ENCODE data around the gene COL8A1.
"Not testable (repeated sequence)": the region's sequence is repeated elsewhere in the genome, so short reads cannot be mapped to it uniquely, and the experiment has no call there.

The COL8A1 gene
- 0 to 0.07 reads per million in 2 donors for total RNA-seq

- DNase-seq = no peak
Observed at GRCh38 chr3:99638167-99638948, at the start of gene COL8A1. TSS of gene COL8A1 (plus strand) at chr3:99638594. CDS start at chr3:99790683, 152,089 bp downstream.

DNA sequence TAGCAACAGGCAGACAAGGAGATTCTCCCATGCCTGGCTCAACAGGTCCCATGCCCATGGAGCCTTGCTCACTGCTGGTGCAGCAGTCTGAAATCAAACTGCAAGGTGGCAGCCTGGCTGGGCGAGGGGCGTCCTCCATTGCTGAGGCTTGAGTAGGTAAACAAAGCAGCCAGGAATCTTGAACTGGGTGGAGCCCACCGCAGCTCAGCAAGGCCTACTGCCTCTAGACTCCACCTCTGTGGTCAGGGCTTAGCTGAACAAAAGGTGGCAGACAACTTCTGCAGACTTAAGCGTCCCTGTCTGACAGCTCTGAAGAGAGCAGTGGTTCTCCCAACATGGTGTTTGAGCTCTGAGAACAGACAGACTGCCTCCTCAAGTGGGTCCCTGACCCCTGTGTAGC lies 49.2 kb upstream of the COL8A1 start:
- DNase-seq = not testable (repeated sequence)

DNA sequence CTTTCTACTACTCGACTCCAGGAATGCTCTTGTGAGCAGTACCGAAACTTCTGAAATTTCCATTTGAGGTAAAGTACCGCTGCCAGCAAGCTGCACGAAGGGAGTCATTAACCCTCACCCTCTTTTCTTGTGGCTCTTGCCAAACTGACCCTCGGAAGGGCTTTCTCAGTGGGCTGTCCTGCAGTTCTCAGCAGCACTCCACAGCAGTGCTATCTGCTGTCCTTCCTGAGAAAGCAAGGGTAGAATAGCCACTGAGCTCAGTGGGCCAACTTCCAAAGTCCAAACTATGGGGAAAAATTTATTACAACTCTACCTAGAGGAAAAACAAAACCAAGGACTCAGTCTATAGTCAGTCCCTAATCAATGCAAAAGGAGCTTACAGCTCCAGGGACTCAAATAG lies 38.5 kb upstream of the COL8A1 start:
- no peak for DNase-seq

GRCh38 chr3:99601515-99601914 lies 36.9 kb upstream of the COL8A1 start:
- DNase-seq = no peak

DNA sequence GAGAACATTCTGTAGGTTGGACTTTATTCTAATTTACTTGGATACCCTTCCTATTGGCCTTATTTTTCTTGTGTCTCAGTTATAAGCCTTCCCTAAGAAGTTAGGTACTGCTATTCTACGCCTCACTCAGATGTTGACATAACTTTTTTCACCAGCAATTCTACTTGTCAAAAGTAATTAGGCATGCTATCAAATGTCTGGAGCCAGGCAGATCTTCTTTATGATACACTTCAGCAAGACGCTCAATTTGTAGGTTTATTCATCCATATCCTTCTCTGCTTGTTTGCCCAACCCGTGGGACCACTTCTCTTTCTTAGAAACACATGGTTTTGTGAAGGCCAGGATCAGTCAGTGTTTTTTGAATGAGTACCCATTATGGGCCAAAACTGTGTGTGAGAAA lies 36.2 kb upstream of the COL8A1 start:
- DNase-seq = no peak

DNA sequence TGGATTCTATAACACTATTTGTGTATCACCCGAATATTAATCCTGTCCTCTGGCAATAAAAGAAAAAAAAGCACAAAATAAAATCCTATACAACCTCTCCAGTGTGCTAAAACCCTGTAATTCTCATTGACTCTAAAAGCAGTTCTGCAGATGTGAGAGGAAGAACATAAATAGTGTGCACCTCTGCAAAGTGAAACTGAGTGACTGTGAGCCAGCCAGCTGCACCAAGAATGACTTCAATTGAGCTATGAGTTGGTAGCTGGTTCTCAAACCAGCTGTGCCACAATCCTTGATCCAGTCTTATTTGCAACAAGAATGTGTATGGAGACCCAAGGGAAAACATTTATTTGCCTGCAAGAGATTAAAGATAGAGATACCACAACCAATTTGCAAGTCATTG lies 31.2 kb upstream of the COL8A1 start:
- no peak for DNase-seq

GRCh38 chr3:99614768-99615167 lies 23.6 kb upstream of the COL8A1 start:
- DNase-seq = no peak

GRCh38 chr3:99620077-99620767 lies 18.2 kb upstream of the COL8A1 start:
- no peak for DNase-seq

DNA sequence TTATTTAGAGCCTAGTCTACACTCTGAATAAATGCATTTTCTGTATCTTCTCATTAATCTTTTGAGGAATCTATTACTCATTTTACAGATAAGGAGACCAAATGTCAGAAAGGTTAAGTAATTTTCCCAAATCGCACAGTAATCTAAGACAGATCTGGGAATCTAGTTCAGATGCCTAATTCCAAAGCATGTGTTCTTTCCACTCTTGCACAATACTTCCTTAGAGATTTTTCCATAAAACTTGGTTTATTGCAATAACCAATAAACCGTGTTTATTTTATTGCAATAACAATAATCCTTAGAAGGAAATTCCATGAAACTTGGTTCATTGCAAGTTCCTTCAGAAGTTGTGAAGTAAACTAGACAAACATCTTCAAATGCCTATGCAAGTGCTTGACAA lies 17.4 kb upstream of the COL8A1 start:
- DNase-seq = no peak

DNA sequence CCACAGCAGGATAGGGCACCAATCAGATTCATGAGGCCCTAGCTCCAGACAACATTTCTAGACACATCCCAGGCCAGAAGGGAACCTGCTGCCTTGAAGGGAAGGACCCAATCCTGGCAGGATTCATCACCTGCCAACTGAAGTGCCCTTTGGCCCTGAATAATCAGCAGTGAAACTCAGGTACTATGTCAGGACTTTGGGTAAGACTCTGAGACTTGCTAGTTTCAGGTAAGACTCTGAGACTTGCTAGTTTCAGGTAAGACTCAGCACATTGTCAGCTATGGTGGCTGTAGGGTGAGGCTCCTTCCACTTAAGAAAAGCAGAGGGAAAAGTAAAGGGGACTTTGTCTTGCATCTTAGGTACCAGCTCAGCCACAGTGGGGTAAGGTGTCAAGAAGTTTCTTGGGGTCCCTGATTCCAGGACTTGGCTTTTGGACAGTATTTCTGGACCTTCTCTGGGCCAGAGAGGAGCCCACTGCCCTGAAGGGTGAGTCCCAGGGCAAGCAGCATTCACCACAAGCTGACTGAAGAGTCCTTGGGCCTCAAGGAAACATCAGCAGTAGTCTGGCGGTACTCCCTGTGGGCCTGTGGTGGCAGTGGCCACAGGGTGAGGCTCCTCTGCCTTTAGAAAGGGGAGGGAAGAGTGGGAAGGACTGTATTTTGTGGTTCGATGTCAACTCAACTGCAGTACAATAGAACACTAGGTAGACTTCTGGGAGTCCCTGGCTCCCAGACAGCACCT lies 13.7 kb upstream of the COL8A1 start:
- no peak for DNase-seq

GRCh38 chr3:99625237-99625622 lies 13.2 kb upstream of the COL8A1 start:
- no peak for DNase-seq

GRCh38 chr3:99625643-99626416 lies 12.6 kb upstream of the COL8A1 start:
- DNase-seq = no peak

- DNase-seq = no peak
Observed at GRCh38 chr3:99626417-99626788, 12.0 kb upstream of the COL8A1 start.

DNA sequence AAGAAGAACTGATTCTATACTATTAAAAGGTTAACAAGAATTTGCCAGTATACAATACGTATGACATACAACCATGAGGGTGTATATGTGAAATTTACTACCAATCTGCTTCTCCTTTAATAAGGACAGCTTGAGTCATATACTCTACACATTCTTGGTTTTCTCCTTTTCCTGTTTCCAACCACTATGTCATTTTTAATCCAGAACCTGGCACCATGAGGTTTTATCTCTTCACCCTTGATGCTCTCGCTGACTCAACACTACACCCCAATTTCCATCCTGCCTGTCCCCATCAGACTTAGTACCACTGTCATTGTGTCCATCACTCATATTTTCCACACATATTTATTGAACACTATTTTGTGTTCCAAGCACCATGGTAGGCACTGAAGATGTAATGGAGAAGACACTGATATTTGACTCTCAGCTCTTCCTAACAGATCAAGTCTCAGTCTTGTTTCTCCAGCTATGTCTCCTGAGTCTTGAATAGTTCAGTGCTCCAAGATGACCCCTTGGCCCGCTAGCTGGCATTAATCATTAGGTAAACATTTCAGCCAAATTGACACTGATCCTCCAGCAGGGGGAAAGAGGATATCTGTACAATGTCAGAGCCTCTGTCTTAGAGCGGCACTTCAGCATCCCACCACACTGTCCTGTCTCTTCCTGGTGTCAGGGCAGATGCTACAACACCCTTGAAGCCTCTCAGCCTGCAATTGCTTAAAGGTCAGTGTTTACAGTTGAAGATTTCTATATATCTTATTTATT lies 11.2 kb upstream of the COL8A1 start:
- no peak for DNase-seq

DNA sequence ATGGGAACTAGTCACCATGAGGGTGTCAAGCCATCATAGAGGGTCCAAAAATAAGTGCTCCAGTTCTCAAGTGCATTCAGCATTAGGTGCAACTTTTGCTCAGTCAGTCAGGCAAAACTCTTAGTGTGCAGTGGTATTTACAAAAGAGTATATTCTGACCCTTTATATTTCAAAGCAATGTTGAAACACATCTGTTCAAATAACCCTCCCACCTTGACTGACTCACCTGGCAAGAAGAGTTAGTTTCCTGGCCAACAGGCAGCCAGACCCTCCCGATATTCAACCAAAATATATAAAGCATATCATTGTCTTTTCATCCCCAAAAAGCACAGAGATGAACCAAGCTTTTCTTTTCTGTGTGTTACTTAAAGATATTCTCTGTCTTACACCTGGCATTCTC lies 7.6 kb upstream of the COL8A1 start:
- DNase-seq = no peak

GRCh38 chr3:99633887-99634558 lies 4.4 kb upstream of the COL8A1 start:
- no peak for DNase-seq

DNA sequence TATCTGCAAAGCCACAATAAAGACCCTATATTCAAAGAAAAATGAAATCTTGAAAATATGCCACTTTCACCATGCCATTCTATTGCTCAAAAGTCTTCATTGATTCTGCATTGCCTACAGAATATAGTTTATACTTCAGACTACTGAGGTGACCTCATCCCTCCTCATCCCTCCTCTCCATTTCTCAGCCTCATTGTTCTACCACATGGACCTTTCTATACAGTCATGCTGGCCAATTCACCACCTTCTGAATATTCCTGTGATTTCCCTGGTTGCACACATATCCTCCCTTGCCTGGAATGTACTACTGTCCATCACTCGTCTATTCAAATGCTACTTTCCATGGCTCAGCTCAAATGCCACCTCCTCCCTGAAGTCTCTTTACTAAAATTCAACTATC lies 3.5 kb upstream of the COL8A1 start:
- DNase-seq = no peak

- no peak for DNase-seq
Observed at GRCh38 chr3:99635348-99635747, 3.0 kb upstream of the COL8A1 start.

DNA sequence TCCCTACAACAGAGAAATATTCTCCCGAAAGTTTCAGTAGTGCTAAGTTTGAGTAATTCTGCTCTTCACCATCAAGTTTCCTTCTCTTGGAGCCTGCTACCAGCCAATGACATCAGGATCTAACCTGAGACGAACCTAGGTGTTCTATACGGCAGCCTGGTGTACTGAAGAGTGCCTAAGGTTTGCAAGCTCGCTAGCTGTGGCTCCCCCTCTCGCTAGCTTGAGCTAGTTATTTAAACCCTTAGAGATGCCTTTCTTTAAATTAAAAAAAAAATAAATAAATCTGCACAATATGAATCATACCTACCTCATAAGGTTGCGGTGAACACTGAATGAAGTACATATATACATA lies 1.4 kb upstream of the COL8A1 start:
- no peak for DNase-seq

DNA sequence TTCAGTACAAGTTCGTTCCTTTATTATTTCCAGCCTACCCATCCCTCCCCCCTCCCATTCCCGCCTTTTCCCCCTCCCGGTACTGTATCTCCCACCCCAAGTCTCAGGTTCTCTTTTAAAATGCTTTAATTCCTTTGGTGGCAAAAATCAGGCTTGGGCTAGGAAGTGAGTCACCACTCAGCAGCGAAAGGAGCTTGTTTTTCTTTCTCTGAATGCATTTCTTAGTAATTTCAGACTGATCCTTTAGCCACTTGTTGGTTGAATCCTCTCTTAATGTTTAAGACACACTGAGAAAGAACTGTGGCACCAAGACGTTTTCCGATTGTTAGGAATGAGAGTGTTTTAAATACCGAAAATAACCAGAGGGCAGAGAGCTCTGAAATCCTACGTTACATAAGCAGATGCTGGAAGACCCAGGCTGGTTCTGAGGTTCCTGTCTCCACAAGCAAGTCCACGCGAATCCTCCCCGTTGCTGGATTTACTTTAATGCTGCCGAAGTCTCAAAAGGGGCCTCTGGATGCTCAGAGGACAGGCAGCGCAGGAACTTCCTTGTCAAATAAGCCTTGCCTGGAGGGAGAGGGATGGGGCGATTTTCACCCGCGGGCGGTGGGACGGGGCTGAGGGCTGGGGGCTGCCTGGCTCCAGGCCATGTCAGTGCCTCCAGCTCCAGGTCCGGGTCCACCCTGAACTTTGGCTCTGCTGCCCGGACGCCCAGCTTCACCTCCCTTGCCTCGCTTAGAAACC lies 854 bp upstream of the COL8A1 start:
- DNase-seq = no peak

- no peak for DNase-seq
Observed at GRCh38 chr3:99639579-99639978, 1.2 kb downstream of the COL8A1 start.
